Left cardiac atrium (tissue), 4 donors: ENCODE data around the gene HDHD5. TPM values are rescaled to one million over a fixed set of nuclear protein-coding genes. Genes with fewer than 3 reads are reported as not detected.

Experiments
- ATAC-seq, 2 donors: fragments of 200-7000 bp; cut with Tn5 transposase; one replicate each; pipeline ENCODE4 v1.9.1; 2020; ENCODE audit warnings: mild to moderate bottlenecking in 2 of 2, moderate library complexity in 2 of 2
- DNase-seq: peaks from one replicate; pipeline ENCODE4 v3.0.0-alpha.2; 2020
- intact Hi-C, 2 donors: fragments of 100-400 bp; cut with DNase I; formaldehyde crosslinking; loops; one replicate each; pipeline versions ENCODE4 v1.14.1 to v1.15.1; 2022 to 2023
- long read RNA-seq: library from polyadenylated mRNA; unstranded; transcript quantifications from one replicate; pipeline ENCODE4 v2.0.0, GENCODE V29; 2021
- total RNA-seq, 2 donors: library from RNA; stranded (reverse); fragmentation: NEBNext Ultra II Directional; extraction: Animal tissue kit (Norgen Biotek cat#: 25700); gene quantifications; one replicate each; pipeline ENCODE4 v1.2.1, GENCODE V29; 2021
- donor health status: DM: no; HTN: yes; CAD: no.
- donor health status: DM: no; HTN: yes; CAD: no; lungs with severe emphysema.
- donor health status: DM: yes; HTN: yes; CAD: no.
- donor health status: Dilated cardiomyopathy.

Gene HDHD5
- total RNA-seq = 10 to 100 TPM; 36.0 to 37.5 TPM
- long read RNA-seq, transcript HDHD5-202 (8 exons, 1,799 nt) = major isoform, 94 of 146 reads
- long read RNA-seq, partial matches to known transcripts = 4 of 146 reads
- long read RNA-seq, other reads (novel, unspliced or antisense) = 48 of 146 reads

DNA sequence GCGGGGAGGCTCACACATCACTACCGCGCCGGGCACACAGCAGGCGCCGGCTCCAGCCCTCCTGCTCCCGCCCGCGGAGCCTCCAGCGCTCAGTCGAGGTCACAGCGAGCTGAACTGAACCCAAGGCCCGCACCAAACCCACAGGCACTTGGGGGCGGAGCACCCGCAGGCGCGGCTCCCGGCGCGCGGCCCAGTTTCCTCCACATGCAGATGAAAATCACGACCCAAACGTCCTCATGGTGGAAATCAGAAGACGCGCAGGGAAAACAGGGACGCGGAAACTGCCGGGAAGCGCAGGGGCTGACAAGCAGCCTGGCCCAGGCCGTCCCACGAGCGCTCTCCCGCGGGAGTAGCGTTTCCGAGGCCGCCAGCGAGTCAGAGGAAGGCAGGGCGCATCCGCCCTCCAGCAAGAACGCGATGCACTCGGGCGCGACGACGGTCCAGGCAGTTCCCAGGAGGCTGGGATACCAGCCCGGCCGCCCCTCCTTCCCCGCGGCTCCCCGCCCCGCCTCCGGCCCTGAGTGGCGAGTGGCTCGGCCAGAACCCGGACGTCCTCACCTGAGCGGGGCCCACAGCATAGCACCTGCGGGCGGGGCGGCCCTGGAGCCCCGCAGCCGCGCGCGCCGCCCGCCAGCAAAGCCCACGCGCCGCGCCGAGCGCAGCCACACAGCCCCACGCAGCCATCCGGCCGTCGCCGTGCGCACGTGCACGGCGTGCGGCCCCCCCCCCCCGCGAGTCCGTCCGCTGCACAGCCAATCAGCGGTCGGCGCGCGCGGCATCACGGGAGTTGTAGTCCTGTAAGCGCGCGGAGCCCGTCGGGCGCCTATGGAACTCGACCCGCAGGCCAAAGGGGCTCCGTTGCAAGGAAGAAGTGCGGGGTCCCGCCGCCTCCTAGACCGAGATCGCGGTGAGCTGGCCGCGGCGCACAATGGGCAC, at the start of gene HDHD5:
HDHD5 (minus strand) TSS at position 710 of the 936 bp plus-strand sequence; CDS start at position 684, 26 bp downstream.
- DNase-seq = peak; percentile 95
- intact Hi-C loops = no loop called here
- ATAC-seq = peak; percentile 95 to 96

DNA sequence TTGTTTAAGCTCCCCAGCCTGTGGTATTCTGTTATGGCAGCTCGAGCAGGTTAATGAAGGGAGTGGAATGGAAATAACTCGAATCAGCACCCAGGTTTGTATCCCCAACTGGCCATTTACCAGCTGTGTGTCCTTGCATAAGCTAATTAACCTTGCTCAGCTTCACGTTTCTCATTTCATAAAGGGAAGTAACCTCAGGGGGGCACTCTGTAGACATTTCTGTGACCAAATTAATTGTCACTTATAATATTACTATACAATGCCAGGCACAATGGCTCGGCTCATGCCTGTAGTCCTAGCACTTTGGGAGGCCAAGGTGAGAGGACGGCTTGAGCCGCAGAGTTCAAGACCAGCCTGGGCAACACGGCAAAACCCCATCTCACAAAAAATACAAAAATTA, 46.4 kb upstream of the HDHD5 start:
- ATAC-seq = no peak
- DNase-seq = no peak
- intact Hi-C loops = loop anchor here in 1 of 2 donors (10.0 kb wide), 1 partner anchor 299 kb away; no protein-coding TSS in a partner anchor

DNA sequence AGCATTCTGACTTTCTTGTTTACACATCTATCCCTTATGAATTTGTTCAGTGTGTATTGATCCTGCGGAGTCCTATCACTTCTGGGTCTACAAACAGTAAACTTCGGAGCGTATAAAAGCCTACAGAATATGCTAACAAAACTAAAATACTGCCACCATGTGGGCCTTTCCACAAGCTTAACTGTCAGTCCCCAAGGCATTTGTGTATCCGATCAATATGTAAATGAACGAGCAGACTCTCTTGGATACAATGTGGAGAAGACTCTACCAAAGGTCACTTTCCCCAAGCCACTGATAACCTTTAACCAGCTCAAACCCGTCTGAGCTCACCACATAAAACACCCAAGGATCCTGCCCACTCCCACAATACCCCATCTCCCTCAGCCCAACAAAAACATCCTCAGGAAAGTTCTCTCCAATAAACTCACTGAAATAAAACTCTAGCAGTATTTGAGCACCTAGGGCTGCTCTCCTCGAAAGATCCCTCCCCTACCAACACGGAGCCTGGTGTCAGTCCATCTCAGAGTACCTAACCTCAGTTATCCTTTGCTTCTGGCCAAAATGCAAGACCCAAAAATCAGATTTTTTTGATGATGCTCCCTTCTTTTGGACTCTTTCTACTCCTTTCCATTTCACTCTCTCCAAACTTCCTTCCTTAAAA, 42.3 kb upstream of the HDHD5 start:
- DNase-seq (no peak), ATAC-seq (no peak)
- intact Hi-C loops = loop anchor here in 1 of 2 donors (5.0 to 10.0 kb wide), 2 partner anchors 124 to 303 kb away; no protein-coding TSS in a partner anchor

DNA sequence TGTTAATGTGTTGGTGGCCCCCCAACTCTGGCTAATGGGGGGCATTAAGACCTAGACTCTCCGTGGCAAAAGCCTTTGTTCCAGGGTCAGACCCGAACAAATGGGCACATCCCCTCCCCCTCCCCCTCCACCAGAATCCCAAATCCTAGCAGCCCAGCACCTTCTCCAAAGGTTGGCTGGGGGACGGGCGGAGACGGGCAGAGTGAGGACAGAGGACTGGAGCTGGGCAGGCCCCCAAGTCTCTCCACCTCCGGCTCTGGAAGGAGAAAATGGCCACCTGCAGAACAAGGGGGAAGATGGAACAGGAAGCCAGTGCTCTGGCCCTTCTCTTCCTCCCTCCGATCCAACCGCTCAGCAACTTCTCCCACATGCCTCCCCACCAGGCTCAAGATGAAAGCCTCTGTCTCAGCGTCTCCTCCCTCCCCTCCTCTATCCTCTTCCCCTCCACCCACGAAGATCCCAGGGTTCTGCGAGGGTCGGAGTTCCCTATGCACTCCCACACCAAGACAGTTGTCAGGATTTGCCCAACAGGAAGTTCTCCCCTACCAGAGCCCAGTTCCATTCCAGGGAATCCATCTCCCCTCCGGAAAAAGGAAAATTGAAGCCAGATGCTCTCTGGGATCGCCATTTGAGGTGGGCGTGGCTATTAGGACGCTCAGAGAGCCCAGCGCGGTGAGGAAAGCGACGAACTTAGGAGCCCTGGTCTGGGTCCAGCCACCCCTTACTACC, 40.1 kb upstream of the HDHD5 start:
- ATAC-seq (peak; percentile 69 to 82), DNase-seq (peak; percentile 66)
- intact Hi-C loops = no loop called here

DNA sequence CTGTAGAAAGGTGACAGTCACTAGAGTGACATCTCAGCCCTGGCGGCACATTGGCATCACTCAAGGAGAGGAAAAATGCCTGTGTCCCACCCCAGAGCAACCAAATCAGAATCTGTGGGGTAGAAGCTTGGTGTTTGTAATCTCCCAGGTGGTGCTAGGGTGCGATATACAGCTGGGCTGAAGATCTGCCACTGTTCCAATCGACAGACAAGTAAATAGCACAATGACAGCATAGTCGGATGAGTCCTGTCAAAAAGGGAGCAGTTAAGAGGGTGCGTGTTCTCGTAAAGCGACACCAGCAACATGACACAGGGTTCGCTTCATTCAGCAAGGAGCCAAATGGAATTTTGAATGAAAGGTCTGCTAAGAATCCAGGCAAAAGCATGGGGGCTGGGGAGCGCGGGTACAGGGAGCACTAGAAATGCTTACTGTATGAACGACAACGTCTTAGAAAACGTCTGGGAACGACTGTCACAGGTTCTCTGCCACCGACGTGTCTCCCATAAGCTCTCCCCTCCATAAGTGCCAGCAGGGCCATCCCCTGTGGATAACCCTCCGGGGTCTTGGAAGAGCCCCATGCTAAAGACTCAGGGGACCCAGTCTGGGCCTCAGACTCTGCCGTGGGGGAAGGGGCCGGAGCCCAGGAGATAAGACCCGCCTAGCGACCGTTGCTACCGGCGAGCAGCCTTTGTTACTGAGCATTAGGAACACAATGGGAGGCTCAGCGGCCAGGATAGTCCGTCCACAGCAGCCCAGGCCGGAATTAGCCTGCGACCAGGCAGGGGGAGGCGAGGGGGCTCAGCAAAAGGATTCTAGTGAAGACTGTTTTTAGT, 39.3 kb upstream of the HDHD5 start:
- DNase-seq = peak; percentile 85
- peak; percentile 76 to 85 for ATAC-seq
- intact Hi-C loops = no loop called here

DNA sequence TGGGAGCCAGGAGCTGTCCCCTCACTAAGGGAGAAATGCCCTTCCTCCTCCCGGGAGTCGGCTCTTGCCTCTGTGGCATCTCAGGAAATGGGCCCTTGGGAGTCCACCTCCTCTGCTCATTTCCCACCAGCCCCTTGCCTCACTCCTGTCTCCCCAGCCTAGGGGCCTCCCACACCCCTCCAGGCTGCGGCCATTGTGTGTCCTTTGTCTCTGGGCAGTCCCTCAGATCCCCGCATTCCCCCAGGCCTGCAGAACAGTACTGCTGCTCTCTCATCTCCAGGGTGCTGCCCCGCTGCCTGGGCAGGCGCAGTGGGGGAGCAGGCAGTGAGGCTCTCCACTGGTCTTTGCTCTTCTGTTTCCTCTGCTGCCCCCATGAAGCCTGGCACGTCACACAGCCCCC, 35.1 kb upstream of the HDHD5 start:
- DNase-seq = no peak
- intact Hi-C loops = no loop called here
- no peak for ATAC-seq

DNA sequence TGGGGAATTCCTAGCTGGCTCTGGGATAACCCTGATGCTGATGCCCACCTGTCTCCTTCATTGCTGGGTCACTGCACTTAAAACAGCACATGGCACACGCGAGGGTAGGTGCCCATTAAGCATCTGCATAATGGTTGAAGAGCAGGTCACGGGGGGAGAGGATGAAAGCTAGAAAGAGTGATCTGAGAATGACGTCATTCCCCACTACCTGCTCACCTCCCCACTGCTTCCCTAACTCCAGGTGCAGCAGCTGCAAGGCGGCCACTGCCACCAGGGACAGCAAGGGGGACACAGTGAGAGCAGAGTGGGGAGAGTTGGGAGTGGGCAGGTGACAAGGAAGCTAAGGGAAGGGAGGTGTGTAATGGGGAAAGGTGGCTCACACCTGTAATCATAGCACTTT, 33.1 kb upstream of the HDHD5 start:
- no peak for DNase-seq
- intact Hi-C loops = no loop called here
- ATAC-seq = no peak

DNA sequence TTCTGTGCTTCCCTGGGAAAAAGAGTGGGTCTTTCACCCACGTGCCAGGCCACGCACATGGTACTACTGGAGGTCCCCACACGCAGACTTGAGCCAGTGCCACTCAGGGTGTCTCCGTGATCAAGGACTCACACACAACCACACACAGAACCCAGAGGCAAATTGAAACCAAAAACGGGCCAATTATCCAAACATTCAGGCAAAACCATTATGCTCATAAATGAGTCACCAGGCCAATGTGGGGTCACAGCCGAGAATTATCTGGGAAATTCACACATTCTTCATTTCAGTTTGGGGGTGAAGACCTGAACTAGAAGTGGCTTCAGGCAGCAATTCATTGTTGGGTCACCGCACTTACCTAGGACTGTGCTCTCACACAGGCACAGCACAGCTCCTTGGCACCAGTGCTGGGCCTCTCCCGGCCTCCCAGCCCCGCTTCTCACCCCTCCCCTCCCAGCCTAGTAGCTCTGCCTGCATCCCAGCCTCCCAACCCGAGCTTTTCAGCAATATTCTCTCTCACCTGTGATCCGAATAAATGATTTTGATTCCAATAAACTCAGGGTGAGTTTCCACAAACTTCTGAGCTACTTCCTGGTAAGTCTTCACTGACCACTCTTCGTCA, 32.2 kb upstream of the HDHD5 start:
- intact Hi-C loops = no loop called here
- ATAC-seq (no peak), DNase-seq (no peak)

DNA sequence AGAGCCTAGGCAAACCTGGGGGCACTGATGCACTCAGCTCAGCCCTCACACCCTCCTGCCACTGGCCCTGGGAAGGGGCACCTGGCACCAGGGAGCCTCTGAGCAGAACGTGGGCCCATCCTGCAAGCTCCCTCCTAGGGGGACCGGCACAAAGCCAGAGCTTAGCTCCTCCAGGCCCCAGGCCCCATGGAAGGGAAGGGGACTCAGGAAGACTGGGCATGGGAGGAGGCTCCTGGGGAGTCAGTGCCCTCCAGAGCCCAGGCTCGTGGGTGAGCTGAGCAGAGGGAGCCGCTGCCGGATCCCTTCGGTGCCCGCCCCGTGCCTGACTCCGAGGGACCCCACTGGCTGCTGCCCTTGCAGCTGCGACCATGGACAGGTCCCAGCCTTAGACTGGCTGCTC, 31.6 kb upstream of the HDHD5 start:
- ATAC-seq = peak in 1 of 2 donors; percentile 23
- no peak for DNase-seq
- intact Hi-C loops = no loop called here

DNA sequence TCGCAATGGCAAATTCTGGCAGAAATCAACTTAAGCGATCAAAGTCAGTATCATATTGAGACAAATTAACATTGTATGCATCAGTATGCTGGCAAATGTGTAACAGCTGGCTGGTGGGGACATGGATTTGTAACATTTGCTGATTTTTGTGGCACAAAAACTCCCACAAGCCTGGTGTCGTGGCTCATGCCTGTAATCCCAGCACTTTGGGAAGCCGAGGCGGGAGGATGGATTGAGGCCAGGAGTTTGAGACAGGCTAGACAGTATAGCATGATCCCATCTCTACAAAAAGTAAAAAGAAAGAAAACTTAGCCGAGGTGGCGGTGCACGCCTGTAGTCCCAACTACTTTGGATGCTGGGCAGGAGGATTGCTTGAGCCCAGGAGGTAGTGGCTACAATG, 17.6 kb upstream of the HDHD5 start:
- DNase-seq (no peak), ATAC-seq (no peak)
- intact Hi-C loops = loop anchor here in 1 of 2 donors (10.0 kb wide), 1 partner anchor 92 kb away; the partner anchor contains the start of gene IL17RA

DNA sequence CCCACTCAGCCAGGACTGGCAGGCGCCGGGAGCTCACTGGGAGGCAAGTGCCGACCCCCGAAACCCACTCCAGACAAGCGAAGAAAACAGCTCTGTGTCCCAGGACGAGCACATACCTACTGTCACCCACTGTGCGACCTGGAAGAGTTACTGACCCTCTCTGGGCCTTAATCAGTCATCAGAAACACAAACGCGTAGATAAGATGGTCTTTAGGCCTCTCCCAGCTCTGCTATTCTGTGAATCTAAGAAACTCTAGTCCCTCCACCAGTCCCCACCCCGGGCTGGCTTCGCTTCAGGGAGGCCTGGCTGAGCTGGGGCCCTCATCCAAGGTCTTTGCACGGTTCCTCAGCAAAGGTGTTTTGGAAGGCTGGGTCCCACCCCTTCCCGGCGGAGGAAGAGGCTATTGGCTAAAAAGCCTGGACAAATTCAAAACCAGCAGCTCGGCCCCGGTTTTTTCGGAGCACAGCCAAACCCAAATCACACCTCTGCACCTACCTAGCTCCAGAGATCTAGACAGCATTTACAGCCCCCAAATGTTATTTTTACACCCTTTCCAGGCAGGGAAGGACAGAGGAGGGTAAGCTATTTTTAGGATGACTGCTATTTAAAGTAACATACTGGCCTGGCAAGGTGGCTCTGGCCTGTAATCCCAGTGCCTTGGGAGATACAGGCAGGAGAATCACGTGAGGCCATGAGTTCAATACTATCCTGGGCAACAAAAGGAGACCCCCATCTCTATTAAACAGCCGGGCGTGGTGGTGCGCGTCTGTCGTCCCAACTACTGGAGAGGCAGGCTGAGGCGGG, 13.2 kb upstream of the HDHD5 start:
- DNase-seq (peak; percentile 62), ATAC-seq (peak; percentile 27 to 52)
- intact Hi-C loops = loop anchor here in 1 of 2 donors (5.0 to 10.0 kb wide), 2 partner anchors 87 to 195 kb away; partner anchors contain the start of genes CECR2 and IL17RA

DNA sequence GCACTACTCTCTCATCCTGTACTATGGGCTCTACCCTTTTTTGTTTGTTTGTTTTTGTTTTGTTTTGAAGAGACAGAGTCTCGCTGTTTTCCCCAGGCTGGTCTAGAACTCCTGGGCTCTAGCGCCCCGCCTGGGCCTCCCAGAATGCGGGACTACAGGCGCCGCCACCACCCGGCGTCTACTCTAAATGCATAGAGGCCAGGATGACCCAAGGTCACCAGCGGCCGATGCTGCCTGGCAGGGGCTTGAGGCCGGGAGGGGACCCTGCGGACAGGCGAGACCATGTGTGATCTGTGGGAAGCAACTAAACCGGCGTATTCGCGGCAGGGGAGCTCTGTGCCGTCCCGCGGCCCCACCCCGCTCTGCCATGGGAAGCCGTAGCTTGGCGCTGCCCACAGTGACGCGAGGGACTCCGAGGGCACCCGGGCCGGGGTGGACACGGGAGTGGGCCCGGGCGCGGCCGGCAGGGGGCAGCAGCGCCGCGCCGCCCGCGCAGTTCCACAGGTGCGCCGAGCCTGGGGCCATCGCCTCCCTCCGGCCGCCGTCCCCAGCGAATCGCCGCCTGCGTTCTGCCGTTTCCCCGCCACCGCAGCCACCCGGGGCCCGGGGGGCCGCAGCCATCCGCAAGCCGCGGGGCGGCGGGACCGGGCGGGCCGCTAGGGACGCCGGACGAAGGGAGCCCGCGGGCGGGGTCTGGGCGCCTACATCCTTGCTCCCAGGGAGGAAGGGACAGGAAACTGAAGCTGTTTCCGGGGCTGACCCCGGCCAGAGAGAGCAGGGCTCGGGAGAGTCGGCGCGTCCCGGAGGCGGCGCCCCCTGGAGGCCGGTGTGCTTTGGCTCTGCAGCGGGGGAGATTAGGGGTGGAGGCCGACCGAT, 12.3 kb upstream of the HDHD5 start:
- ATAC-seq (peak; percentile 94 to 96), DNase-seq (peak; percentile 94)
- intact Hi-C loops = loop anchor here in 1 of 2 donors (5.0 to 10.0 kb wide), 2 partner anchors 87 to 196 kb away; partner anchors contain the start of genes CECR2 and IL17RA

DNA sequence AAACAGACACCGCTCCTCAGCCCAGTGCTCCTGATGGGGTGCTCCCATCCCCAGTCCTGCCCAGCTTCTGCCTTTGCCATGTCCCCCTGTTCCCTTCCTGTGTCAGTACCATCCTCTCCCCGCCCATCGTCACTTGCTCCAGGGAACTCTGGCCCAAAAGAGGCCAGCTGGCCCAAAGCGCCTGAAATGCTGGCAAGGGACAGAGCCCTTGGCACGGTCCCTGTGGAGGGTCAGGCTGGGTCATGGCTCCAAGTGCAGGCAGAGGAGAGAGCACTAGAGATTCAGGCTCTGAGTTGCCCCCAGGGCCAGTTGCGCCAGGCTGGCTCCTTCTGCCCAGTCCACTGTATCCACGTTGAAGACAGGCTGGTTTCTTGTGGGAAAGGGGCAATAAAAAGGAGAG, 8.4 kb upstream of the HDHD5 start:
- intact Hi-C loops = loop anchor here in 1 of 2 donors (10.0 kb wide), 1 partner anchor 83 kb away; the partner anchor contains the start of gene IL17RA
- DNase-seq = peak; percentile 59
- ATAC-seq = peak; percentile 6 to 41

DNA sequence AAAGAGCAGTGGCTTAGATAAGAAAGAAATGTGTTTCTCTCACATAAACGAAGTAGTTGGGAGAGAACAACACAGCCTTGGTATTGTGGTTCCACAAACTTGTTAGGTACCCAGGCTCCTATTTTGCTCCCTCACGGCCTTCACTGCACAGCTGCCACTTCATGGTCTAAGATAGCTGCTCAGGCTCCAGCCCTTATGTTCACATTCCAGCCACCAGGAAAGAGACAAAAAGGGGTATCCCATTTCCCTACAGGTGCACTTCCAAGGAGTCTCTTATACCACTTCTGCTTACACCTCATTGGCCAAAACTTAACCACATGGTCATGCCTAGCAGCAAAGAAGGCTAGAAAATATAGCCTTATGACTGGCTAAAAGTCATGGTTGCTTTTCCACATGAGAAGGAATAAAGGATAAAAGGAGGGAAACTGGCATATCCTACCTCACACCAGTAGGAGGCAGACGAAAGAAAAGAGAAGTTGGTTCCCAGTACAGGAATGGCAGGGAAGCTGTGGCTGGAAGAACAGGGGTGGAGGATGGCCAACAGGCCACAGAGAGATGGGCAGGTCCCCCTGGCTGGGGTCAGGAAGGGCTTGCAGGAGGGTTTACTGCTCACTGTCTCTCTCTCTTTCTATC, 5.4 kb upstream of the HDHD5 start:
- ATAC-seq (no peak), DNase-seq (no peak)
- intact Hi-C loops = loop anchor here in 1 of 2 donors (10.0 kb wide), 1 partner anchor 80 kb away; the partner anchor contains the start of gene IL17RA

DNA sequence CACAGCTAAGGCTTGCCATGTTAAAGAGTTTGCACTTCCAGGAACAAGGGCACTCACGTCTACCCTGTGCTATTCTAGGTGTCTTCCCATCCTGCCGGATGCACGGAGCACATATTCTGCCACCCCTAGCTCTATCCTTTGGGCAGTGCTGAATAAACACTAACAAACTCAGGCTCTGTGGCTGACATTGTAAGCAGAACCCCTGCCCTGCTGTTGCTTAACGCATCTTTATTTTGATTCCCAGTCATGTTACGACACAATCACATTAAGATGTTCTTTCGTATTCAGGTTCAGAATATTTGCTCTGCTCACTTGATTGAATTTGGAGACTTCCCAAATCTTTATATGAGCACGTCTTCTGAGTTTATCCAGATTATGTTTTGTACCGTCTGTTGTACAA, 3.7 kb upstream of the HDHD5 start:
- intact Hi-C loops = loop anchor here in 1 of 2 donors (10.0 kb wide), 1 partner anchor 78 kb away; the partner anchor contains the start of gene IL17RA
- DNase-seq (no peak), ATAC-seq (no peak)
